K562 (cell line): ENCODE measurements around the gene TCHP. TPM values are rescaled to one million over a fixed set of nuclear protein-coding genes. Genes with fewer than 3 reads are reported as not detected.
A peak's percentile ranks its signal among the peaks of the same experiment; 100 is the strongest.

ENCODE experiments used
- ATAC-seq: fragments of 200-7000 bp; cut with Tn5 transposase; 3 replicates; pipeline ENCODE4 v1.9.1; 2020; ENCODE audit warnings: moderate library complexity
- BruUV-seq: library from RNA; stranded (reverse); fragments of 400-500 nt; replicated peaks from 2 replicates; lab custom pipeline; 2021; lab: Mats Ljungman, UMichigan
- CTCF ChIA-PET: fragments of 300-600 bp; formaldehyde crosslinking; extraction: SDS; loops from one replicate; lab custom pipeline; 2021; ENCODE audit warnings: low intra/inter-chr PET ratio; lab: Yijun Ruan, JAX
- POLR2A ChIA-PET: fragments of 300-600, 350-650 bp; sonication (Branson Sonifier 250); formaldehyde crosslinking; extraction: SDS; loops from one replicate; lab custom pipeline; 2021; ENCODE audit warnings: antibody characterized with exemption, inconsistent platforms; lab: Yijun Ruan, JAX
- DNase-seq, 4 experiments: peaks; one replicate each; pipeline versions ENCODE4 v3.0.0 to v3.0.0-alpha.2; 2011 to 2018; ENCODE audit warnings: low spot score in 3 of 4, mixed read lengths in 3 of 4; ENCODE audit errors: extremely low read depth in 1 of 4
- FAIRE-seq: peaks from 2 replicates; lab custom pipeline; 2011; peaks lifted over from hg19 to GRCh38; lab: Jason Lieb, UNC
- H2AFZ ChIP-seq: 2 replicates; pipeline ENCODE4 v1.6.0; 2011; ENCODE audit warnings: low read depth, low read length, control low read depth, inconsistent platforms
- H3K27ac ChIP-seq: fragments of 200-600 bp; 3 replicates; pipeline ENCODE4 v1.8.0; 2011; ENCODE audit warnings: low read depth, mild to moderate bottlenecking, control low read depth, inconsistent platforms, low read length, moderate library complexity, mixed read lengths; ENCODE audit errors: extremely low read depth
- H3K27me3 ChIP-seq, 2 experiments: fragments of 300-600 bp in 1 of 2; 2 replicates in 1 of 2; 3 replicates in 1 of 2; pipeline versions ENCODE4 v1.6.0 to v1.8.0; 2011; ENCODE audit warnings: inconsistent platforms in 2 of 2, low read length in 2 of 2, mild to moderate bottlenecking in 1 of 2, mixed read lengths in 1 of 2, moderate library complexity in 1 of 2; ENCODE audit not compliant: control insufficient read depth in 2 of 2, insufficient read depth in 2 of 2
- H3K36me3 ChIP-seq: fragments of 300-600 bp; 3 replicates; pipeline ENCODE4 v1.8.0; 2011; ENCODE audit warnings: mild to moderate bottlenecking, low read length, inconsistent platforms; ENCODE audit not compliant: control insufficient read depth, insufficient read depth
- H3K4me1 ChIP-seq, 2 experiments: fragments of 200-600 bp in 1 of 2; replicated peaks in 1 of 2; 2 replicates in 1 of 2; 3 replicates in 1 of 2; pipeline versions ENCODE4 v1.5.1 to v1.8.0; 2011; ENCODE audit warnings: inconsistent platforms in 2 of 2, low read length in 2 of 2, mild to moderate bottlenecking in 1 of 2, mixed read lengths in 1 of 2, moderate library complexity in 1 of 2; ENCODE audit not compliant: control insufficient read depth in 2 of 2, insufficient read depth in 2 of 2
- H3K4me2 ChIP-seq: 2 replicates; pipeline ENCODE4 v1.6.1; 2011; ENCODE audit warnings: low read length, control low read depth, inconsistent platforms, mixed read lengths; ENCODE audit not compliant: insufficient read depth
- H3K4me3 ChIP-seq: fragments of 200-600 bp; sonication (generic), shearing (Covaris generic); 2 replicates; pipeline ENCODE4 v1.5.1; 2016; ENCODE audit warnings: control low read depth, inconsistent platforms
- H3K79me2 ChIP-seq: fragments of 200-600 bp; 3 replicates; pipeline ENCODE4 v1.8.0; 2011; ENCODE audit warnings: low read length, inconsistent platforms; ENCODE audit not compliant: control insufficient read depth, insufficient read depth
- H3K9ac ChIP-seq, 2 experiments: 2 replicates each; pipeline versions ENCODE4 v1.6.0 to v1.6.1; 2011; ENCODE audit warnings: low read depth in 2 of 2, low read length in 2 of 2, control low read depth in 1 of 2, inconsistent platforms in 1 of 2, mild to moderate bottlenecking in 1 of 2, mixed read lengths in 1 of 2; ENCODE audit not compliant: insufficient read depth in 1 of 2
- H3K9me1 ChIP-seq: one replicate; pipeline ENCODE4 v1.6.0; 2011; ENCODE audit warnings: inconsistent platforms, mild to moderate bottlenecking, low read length, moderate library complexity; ENCODE audit not compliant: control insufficient read depth, insufficient read depth
- H3K9me3 ChIP-seq: replicated peaks from 2 replicates; pipeline ENCODE4 v1.5.1; 2011; ENCODE audit warnings: low read depth, low read length, inconsistent platforms; ENCODE audit not compliant: control insufficient read depth, insufficient read depth
- H4K20me1 ChIP-seq: replicated peaks from 2 replicates; pipeline ENCODE4 v1.6.1; 2011; ENCODE audit warnings: low read length, inconsistent platforms, mixed read lengths; ENCODE audit not compliant: control insufficient read depth, insufficient read depth
- NONO ChIP-seq, 2 experiments: fragments of 200-400 bp in 1 of 2; fragments of 450-650 bp in 1 of 2; formaldehyde crosslinking in 1 of 2; IDR thresholded peaks; 2 replicates each; pipeline ENCODE4 v1.6.1; 2017; ENCODE audit warnings: low read depth in 2 of 2, mild to moderate bottlenecking in 2 of 2, moderate library complexity in 2 of 2, low read length in 1 of 2
- PPARD ChIP-seq: fragments of 250-450 bp; sonication (Bioruptor Pico); IDR thresholded peaks from 2 replicates; pipeline ENCODE4 v1.8.0; 2022; ENCODE audit warnings: inconsistent platforms, mild to moderate bottlenecking, moderate library complexity
- SMC3 ChIP-seq: conservative IDR thresholded peaks from 2 replicates; pipeline ENCODE4 v1.6.1; 2011; ENCODE audit warnings: low read depth, low read length, improper control_type of control experiment; ENCODE audit not compliant: insufficient read depth
- ZNF184 ChIP-seq: sonication (generic); formaldehyde crosslinking; IDR thresholded peaks from 2 replicates; pipeline ENCODE4 v1.5.0; 2020; ENCODE audit warnings: missing genetic modification reagents
- WGBS: fragments of 100-300 bp; shearing (Covaris generic); methylation state at CpG from one replicate; pipeline ENCODE4 v1.1.6; 2016; ENCODE audit warnings: low coverage, mixed read lengths; ENCODE audit not compliant: insufficient coverage; ENCODE audit errors: missing lambda C conversion rate; 5-methylcytosine and 5-hydroxymethylcytosine counted together
- in situ Hi-C: fragments of 300-500 bp; cut with MboI; formaldehyde crosslinking; loops from 4 replicates; pipeline ENCODE4 v1.15.0; 2018; ENCODE audit warnings: inconsistent platforms, mixed read lengths
- intact Hi-C: fragments of 100-400 bp; cut with micrococcal nuclease; formaldehyde crosslinking; loops from 2 replicates; pipeline ENCODE4 v1.14.2; 2022
- polyA plus RNA-seq, 8 experiments: library from polyadenylated mRNA; depleted of rRNA in 4 of 8; stranded (reverse) in 5 of 8; unstranded in 3 of 8; fragments of >200 nt; fragmentation: Nextera tagmentation in 2 of 8; fragmentation: Illumina TruSeq in 1 of 8; extraction: Ambion mirVana in 2 of 8; extraction: Trizol in 1 of 8; gene quantifications; 2 replicates each; pipeline versions ENCODE4 v1.2.1 to v1.2.3, GENCODE V29; 2011 to 2014; ENCODE audit warnings: inconsistent platforms in 1 of 8, missing spikeins in 1 of 8
- total RNA-seq, 7 experiments: library from RNA; depleted of rRNA in 6 of 7; stranded (reverse); fragments of >200 nt in 6 of 7; fragmentation: Illumina TruSeq in 2 of 7; extraction: Trizol in 2 of 7; gene quantifications; 2 replicates each; pipeline versions ENCODE4 v1.2.1 to v1.2.3, GENCODE V29; 2011 to 2021; ENCODE audit warnings: low replicate concordance in 1 of 7
- TF ChIP-seq, protein P1 (sequence below): IDR thresholded peaks from 2 replicates; pipeline ENCODE4 v1.6.1; 2011; ENCODE audit warnings: borderline replicate concordance, low read depth, mild to moderate bottlenecking, moderate library complexity, low read length; ENCODE audit not compliant: insufficient read depth, poor library complexity, severe bottlenecking
- TF ChIP-seq, protein P2 (sequence below): fragments of 450-650 bp; formaldehyde crosslinking; IDR thresholded peaks from 2 replicates; pipeline ENCODE4 v1.4.0; 2022; ENCODE audit warnings: missing genetic modification characterization
- TF ChIP-seq, protein P3 (sequence below): fragments of 450-650 bp; IDR thresholded peaks from 2 replicates; pipeline ENCODE4 v1.6.1; 2016; ENCODE audit warnings: mild to moderate bottlenecking, moderate library complexity

Gene TCHP
- total and polyA plus RNA-seq, 9 of the 15 experiments (the other 6 are each of a cell fraction or from before 2014, with no cell fraction given): 3.4 to 30.4 (median 19.7) TPM

DNA sequence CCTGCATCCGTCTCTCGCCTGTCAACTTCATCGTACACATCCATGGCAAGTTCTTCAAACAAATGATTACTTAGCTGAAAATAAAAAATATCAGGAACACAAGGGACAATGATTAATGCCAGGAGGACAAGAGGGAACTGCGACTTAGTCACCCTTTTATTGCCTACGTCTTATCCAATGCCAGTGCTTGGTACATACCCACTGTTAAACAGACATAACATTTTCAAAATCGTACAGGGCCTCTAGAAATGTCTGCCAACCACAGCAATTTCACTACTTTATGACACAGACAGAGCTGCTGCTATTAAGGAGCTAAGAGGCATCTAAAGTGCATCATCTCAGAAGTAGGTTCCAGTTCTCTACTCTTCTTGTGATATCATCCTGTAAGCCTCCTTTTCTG is 61.5 kb downstream of the TCHP start:
- no peaks in the 10 kb centered on the region for H3K4me1 ChIP-seq
- intact Hi-C loops (no loop called here), in situ Hi-C loops (no loop called here)
- no peaks in the 10 kb centered on the region for H3K9me1 ChIP-seq
- no peaks in the 10 kb centered on the region for H4K20me1 ChIP-seq
- H3K27me3 ChIP-seq: no peaks in the 10 kb centered on the region
- H3K9ac ChIP-seq: peak overlapping the region in 1 of 2 experiments; percentile 19; a peak in 1 of 4 replicates
- H3K4me3 ChIP-seq: no peak overlapping the region
- no peak for DNase-seq
- POLR2A ChIA-PET: no interaction called here
- H2AFZ ChIP-seq: no peak overlapping the region
- WGBS: 79% methylated on average over 6 of the region's 6 CpGs
- no peak overlapping the region for H3K4me2 ChIP-seq
- no TSS peak for BruUV-seq
- ATAC-seq: no peak
- H3K9me3 ChIP-seq: no peaks in the 10 kb centered on the region
- no peaks in the 10 kb centered on the region for H3K79me2 ChIP-seq
- no peak for FAIRE-seq
- CTCF ChIA-PET: no interaction called here
- no peak overlapping the region for H3K27ac ChIP-seq
- TF ChIP-seq SMC3: no peak
- TF ChIP-seq, protein P1, sequence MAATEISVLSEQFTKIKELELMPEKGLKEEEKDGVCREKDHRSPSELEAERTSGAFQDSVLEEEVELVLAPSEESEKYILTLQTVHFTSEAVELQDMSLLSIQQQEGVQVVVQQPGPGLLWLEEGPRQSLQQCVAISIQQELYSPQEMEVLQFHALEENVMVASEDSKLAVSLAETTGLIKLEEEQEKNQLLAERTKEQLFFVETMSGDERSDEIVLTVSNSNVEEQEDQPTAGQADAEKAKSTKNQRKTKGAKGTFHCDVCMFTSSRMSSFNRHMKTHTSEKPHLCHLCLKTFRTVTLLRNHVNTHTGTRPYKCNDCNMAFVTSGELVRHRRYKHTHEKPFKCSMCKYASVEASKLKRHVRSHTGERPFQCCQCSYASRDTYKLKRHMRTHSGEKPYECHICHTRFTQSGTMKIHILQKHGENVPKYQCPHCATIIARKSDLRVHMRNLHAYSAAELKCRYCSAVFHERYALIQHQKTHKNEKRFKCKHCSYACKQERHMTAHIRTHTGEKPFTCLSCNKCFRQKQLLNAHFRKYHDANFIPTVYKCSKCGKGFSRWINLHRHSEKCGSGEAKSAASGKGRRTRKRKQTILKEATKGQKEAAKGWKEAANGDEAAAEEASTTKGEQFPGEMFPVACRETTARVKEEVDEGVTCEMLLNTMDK: no peak
- no peak for TF ChIP-seq PPARD
- TF ChIP-seq, protein P2, sequence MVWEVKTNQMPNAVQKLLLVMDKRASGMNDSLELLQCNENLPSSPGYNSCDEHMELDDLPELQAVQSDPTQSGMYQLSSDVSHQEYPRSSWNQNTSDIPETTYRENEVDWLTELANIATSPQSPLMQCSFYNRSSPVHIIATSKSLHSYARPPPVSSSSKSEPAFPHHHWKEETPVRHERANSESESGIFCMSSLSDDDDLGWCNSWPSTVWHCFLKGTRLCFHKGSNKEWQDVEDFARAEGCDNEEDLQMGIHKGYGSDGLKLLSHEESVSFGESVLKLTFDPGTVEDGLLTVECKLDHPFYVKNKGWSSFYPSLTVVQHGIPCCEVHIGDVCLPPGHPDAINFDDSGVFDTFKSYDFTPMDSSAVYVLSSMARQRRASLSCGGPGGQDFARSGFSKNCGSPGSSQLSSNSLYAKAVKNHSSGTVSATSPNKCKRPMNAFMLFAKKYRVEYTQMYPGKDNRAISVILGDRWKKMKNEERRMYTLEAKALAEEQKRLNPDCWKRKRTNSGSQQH (CRISPR knock-in tag): no peak
- no peak for TF ChIP-seq ZNF184
- no peak for TF ChIP-seq NONO (IDR thresholded peaks at IDR 0.05; ENCODE audit: low read depth in 2 of 2, low read length in 1 of 2)
- TF ChIP-seq, protein P3, sequence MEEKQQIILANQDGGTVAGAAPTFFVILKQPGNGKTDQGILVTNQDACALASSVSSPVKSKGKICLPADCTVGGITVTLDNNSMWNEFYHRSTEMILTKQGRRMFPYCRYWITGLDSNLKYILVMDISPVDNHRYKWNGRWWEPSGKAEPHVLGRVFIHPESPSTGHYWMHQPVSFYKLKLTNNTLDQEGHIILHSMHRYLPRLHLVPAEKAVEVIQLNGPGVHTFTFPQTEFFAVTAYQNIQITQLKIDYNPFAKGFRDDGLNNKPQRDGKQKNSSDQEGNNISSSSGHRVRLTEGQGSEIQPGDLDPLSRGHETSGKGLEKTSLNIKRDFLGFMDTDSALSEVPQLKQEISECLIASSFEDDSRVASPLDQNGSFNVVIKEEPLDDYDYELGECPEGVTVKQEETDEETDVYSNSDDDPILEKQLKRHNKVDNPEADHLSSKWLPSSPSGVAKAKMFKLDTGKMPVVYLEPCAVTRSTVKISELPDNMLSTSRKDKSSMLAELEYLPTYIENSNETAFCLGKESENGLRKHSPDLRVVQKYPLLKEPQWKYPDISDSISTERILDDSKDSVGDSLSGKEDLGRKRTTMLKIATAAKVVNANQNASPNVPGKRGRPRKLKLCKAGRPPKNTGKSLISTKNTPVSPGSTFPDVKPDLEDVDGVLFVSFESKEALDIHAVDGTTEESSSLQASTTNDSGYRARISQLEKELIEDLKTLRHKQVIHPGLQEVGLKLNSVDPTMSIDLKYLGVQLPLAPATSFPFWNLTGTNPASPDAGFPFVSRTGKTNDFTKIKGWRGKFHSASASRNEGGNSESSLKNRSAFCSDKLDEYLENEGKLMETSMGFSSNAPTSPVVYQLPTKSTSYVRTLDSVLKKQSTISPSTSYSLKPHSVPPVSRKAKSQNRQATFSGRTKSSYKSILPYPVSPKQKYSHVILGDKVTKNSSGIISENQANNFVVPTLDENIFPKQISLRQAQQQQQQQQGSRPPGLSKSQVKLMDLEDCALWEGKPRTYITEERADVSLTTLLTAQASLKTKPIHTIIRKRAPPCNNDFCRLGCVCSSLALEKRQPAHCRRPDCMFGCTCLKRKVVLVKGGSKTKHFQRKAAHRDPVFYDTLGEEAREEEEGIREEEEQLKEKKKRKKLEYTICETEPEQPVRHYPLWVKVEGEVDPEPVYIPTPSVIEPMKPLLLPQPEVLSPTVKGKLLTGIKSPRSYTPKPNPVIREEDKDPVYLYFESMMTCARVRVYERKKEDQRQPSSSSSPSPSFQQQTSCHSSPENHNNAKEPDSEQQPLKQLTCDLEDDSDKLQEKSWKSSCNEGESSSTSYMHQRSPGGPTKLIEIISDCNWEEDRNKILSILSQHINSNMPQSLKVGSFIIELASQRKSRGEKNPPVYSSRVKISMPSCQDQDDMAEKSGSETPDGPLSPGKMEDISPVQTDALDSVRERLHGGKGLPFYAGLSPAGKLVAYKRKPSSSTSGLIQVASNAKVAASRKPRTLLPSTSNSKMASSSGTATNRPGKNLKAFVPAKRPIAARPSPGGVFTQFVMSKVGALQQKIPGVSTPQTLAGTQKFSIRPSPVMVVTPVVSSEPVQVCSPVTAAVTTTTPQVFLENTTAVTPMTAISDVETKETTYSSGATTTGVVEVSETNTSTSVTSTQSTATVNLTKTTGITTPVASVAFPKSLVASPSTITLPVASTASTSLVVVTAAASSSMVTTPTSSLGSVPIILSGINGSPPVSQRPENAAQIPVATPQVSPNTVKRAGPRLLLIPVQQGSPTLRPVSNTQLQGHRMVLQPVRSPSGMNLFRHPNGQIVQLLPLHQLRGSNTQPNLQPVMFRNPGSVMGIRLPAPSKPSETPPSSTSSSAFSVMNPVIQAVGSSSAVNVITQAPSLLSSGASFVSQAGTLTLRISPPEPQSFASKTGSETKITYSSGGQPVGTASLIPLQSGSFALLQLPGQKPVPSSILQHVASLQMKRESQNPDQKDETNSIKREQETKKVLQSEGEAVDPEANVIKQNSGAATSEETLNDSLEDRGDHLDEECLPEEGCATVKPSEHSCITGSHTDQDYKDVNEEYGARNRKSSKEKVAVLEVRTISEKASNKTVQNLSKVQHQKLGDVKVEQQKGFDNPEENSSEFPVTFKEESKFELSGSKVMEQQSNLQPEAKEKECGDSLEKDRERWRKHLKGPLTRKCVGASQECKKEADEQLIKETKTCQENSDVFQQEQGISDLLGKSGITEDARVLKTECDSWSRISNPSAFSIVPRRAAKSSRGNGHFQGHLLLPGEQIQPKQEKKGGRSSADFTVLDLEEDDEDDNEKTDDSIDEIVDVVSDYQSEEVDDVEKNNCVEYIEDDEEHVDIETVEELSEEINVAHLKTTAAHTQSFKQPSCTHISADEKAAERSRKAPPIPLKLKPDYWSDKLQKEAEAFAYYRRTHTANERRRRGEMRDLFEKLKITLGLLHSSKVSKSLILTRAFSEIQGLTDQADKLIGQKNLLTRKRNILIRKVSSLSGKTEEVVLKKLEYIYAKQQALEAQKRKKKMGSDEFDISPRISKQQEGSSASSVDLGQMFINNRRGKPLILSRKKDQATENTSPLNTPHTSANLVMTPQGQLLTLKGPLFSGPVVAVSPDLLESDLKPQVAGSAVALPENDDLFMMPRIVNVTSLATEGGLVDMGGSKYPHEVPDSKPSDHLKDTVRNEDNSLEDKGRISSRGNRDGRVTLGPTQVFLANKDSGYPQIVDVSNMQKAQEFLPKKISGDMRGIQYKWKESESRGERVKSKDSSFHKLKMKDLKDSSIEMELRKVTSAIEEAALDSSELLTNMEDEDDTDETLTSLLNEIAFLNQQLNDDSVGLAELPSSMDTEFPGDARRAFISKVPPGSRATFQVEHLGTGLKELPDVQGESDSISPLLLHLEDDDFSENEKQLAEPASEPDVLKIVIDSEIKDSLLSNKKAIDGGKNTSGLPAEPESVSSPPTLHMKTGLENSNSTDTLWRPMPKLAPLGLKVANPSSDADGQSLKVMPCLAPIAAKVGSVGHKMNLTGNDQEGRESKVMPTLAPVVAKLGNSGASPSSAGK: no peak
- H3K36me3 ChIP-seq: peaks cover 56% of the 10 kb centered on the region; the same call in 2 of the 3 replicates
